Fibroblast of skin of back (primary cell): ENCODE measurements around the gene WDR86.

Experiments
- DNase-seq: peaks from one replicate; pipeline ENCODE4 v3.0.0-alpha.2; 2013

Gene WDR86

GRCh38 chr7:151346470-151346769 is 63.4 kb downstream of the WDR86 start:
- no peak for DNase-seq

GRCh38 chr7:151345576-151346469 is 64.0 kb downstream of the WDR86 start:
- no peak for DNase-seq

- no peak for DNase-seq
Measured at GRCh38 chr7:151343516-151343915, 66.3 kb downstream of the WDR86 start.

- no peak for DNase-seq
Measured at GRCh38 chr7:151342811-151343210, 67.0 kb downstream of the WDR86 start.

GRCh38 chr7:151342102-151342646 is 67.7 kb downstream of the WDR86 start:
- no peak for DNase-seq

- peak; percentile 81 for DNase-seq
Measured at GRCh38 chr7:151341357-151342101, 68.3 kb downstream of the WDR86 start, which contains the start of gene NUB1. Gene NUB1, plus strand, starts transcription at chr7:151341812. Its CDS starts 3,538 bp downstream, at chr7:151345350.

- DNase-seq, result no peak
Measured at GRCh38 chr7:151340794-151341356, 69.0 kb downstream of the WDR86 start.

- no peak for DNase-seq
Measured at GRCh38 chr7:151339651-151340382, 70.0 kb downstream of the WDR86 start.

- no peak for DNase-seq
Measured at GRCh38 chr7:151338809-151339208, 71.0 kb downstream of the WDR86 start.

- DNase-seq, result no peak
Measured at GRCh38 chr7:151337346-151337745, 72.5 kb downstream of the WDR86 start.

- DNase-seq, result no peak
Measured at GRCh38 chr7:151336027-151336708, 73.7 kb downstream of the WDR86 start.

- no peak for DNase-seq
Measured at GRCh38 chr7:151334628-151335027, 75.2 kb downstream of the WDR86 start.
